Activated CD4-positive, CD25-positive, alpha-beta regulatory T cell (primary cell): ENCODE data around the gene TMEM179.

ENCODE experiments used
- DNase-seq, 4 experiments: peaks; one replicate each; lab custom pipeline; 2025; lab: John Stamatoyannopoulos, UW

Gene TMEM179

GRCh38 chr14:104569435-104569834, 35.1 kb downstream of the TMEM179 start:
- no peak for DNase-seq

- no peak for DNase-seq
Observed at GRCh38 chr14:104568620-104569019, 36.0 kb downstream of the TMEM179 start.

DNA sequence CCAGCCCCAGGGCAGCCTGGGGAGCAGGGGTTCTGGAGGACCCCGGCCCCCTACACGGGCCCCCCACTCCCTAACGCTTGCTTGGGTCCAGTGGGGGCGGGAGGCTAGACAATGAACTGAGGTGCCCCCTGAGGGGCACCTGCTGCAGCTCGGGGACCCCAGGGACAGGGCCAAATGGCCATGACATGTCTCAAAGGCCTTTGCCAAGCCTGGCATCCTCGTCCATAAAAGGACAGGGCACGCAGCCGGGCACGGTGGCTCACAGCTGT, 36.7 kb downstream of the TMEM179 start:
- no peak for DNase-seq

DNA sequence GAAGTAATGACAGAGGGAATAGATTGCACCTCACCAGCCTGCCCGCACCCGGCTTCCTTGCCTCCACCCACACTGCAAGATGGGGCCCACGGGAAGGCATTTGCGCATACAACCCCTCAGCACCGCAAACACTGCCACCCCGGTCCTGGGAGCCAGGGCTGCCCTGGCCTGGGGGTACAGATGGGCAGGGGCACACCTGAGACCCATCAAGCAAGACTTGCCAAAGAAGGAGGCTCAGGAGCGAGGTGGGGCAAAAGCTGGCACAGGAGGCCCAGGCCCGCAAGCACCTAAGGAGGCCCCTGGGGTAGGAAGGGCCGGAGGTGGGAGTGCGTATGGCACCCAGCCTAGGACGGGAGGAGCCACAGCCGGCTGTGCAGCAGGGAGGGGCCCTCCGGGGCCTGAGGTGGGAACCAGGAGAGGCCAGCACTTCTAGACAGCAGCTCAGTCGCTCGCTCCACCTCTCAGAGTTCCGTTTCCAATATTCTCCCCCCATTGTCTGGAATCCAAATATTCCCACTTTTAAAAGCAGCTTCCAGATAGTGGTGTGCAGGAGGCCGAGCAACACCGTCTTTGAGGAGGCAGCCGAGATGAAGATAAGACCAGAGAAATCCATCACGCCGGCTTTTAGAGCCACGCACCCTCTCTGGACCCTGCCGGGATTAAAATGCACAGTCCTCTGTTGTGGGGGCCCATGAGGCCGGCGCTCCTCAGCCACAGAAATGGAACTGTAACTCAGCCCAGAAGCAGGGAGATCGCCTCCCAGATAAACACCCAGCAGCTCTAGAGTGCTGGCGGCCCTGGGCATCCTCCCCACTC, 37.2 kb downstream of the TMEM179 start:
- DNase-seq = no peak

GRCh38 chr14:104564744-104565679, 39.6 kb downstream of the TMEM179 start:
- DNase-seq = no peak

GRCh38 chr14:104563742-104564615, 40.6 kb downstream of the TMEM179 start:
- peak; percentile 15 to 46 (median 30) for DNase-seq

- DNase-seq = no peak
Observed at GRCh38 chr14:104563191-104563741, 41.3 kb downstream of the TMEM179 start.

DNA sequence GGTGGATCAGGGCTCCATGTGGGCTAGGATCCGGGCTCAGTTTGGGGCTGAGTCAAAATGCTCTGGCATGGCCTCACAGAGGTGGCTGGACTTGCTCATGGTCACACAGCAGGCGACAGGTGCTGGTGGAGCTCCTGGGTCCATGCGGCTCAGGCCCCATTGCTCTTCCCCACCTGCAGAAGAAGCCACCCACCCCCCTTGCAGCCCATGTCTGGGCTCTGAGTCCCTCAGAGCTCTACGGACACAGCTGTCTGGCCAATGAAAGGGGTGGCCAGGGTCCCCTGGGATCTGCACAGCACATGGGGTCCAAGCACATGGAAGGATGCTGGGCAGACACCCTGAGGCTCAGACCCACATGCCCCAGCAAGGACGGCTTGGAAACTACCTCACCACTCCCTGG, 42.0 kb downstream of the TMEM179 start:
- DNase-seq = no peak

- no peak for DNase-seq
Observed at GRCh38 chr14:104561632-104562495, 42.7 kb downstream of the TMEM179 start.

DNA sequence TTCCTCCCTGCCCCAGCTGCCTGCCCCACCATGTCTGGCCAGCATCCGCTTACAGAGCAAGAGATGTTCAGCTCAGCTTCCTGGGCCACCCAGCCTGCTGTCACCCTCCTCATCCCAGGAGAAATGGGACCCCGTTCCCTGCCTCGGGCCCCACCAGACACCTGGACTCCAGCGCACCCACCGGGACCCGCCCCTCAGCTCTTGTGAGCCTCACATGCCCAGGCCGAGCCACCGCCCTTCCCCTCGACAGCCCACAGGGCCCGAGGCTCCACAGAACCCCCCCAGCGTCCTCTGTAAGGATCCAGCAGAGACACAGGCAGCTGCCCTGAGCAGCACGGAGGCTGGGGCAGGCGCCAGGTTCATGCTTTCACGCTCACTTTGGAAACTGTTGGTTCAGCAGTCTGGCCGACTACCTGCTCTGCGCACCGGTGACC, 43.4 kb downstream of the TMEM179 start:
- DNase-seq = no peak

DNA sequence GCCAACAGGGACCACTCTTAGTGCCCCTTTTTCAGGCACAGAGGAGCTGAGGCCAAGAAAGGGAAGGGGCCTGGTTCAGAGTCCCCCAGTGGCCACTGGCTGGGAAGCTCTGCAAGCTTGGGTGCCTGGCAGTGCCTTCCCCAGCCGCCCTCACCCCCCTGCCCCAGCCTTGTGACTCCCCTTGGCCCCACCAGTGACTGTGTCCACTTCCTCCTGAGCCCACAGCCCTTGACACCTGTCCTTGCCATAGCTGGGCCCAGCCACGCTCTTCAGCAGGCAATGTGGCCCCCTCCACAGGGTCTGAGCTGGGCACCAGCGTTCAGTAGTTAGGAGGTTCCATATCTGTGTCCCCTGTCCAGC, 44.0 kb downstream of the TMEM179 start:
- no peak for DNase-seq

DNA sequence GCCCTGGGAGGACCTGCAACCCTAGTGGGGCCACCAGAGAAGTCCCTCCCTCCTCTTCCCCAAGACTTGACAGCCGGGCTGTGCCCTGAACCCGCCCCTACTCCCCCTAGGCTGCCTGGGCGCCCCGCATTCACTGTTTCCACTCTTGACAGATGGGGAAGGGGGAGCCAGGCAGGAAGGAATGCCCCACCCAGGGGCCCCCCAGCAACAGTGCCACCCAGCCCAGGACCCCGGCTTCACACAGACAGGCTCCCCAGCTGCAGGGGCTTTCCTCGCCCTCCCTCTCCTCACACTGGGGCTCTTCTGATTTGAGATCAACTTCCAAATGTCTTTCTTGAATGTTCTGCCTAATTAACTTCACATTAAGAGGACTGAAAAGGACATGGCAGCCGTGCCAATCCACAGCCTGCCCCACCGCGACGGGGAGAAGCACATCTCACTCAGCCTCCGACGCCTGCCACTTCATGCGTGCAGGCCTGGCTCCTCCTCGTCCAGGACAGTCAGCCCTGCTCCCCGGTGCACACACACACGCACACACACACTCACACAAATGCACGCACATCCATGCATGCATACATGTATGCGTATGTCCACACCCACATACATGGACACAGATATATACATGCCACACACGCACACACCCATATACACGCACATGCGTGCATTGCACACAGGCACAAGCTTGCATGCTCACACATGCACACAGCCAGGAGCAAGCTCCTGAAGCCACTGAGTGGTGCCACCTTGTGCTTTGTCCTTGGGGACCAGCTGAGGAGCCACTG, 44.6 kb downstream of the TMEM179 start:
- DNase-seq = no peak

DNA sequence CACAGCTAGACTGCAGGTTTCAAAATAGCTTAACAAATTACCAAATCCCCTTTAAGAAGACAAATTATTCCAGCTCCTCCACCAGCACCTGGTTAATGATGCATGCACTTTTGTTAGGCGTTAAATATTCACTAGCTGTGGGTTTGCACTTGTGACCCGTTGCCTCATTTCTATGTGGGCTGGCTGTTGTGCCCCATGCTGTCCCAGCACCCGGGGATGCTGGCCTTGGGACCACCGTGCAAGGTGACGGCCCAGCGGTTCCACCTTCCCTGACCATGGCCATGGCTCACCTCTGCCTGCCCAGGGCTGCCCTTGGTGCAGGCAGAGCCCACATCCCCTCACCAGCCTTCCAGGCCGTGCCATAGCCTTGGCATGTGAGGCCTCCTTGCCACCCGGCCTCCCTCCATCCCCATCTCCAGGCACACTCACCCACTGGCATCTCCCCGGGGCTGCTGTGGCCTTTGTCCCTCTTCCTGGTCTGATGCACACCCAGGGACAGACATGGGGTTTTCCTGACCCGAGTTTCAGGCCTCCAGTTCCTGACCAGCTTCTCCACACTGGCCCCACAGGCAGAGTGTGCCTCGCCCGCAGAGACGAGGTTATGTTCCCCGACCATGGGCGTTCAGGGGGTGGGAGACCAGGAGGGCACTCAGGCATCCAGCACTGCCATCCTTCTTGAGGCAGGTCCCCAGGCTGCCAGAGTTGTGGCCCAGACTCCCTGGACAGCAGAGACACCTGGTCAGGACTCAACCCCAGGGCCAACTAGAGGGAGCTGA, 45.4 kb downstream of the TMEM179 start:
- DNase-seq = no peak

GRCh38 chr14:104558231-104559027, 46.1 kb downstream of the TMEM179 start:
- DNase-seq = no peak

DNA sequence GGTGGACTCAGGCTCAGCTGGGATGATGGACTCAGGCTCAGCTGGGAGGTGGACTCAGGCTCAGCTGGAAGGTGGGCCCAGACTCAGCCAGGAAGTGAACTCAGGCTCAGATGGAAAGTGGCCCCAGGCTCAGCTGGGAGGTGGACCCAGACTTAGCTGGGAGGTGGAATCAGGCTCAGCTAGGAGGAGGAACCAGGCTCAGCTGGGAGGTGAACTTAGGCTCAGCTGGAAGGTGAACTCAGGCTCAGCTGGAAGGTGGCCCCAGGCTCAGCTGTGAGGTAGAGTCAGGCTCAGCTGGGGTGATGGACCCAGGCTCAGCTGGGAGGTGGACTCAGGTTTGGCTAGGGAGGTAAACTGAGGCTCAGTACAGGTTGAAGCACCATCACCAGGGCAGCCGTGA, 46.8 kb downstream of the TMEM179 start:
- no peak for DNase-seq

GRCh38 chr14:104557086-104557485, 47.5 kb downstream of the TMEM179 start:
- DNase-seq = no peak

DNA sequence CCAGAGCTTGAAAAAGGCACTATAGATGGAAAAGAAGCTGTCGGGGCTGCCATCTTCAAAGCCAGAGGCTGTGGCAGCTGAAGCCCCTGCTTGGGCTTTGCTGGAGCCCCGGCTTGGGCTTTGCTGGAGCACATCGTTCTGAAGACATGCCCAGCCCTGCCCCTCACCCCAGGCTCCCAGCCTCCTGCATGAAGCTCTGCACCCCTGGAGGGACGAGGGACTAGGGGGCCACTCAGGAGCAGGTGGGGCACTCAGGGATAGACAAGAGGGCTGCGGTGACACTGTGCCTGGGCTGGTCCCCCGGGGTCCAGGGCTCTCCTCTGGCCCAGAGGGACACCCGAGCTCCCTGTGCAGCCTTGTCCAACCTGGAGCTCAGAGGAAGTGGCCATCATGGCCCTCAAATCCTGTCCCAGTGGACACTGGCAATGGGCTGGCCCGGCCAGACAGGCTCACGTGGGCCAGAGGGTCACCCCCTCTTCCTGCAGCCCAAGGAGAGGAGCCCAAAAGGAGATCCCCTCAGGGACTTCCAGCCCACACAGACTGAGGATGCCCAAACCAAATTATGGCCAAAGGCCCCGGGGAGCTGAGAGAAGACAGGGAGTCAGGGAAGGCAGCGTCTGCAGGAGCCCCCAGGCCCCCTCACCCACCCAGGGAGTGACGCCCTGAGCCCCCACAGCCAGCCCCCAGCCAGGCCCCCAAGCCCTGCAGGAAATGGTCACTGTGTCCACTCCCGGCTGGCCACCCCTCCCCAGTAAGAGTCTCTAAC, 48.1 kb downstream of the TMEM179 start:
- DNase-seq = no peak
